Epithelial cell of esophagus (primary cell): ENCODE data around the gene GATA5.

Experiments
- DNase-seq: peaks from one replicate; pipeline ENCODE4 v3.0.0; 2010; ENCODE audit warnings: low read depth
- H3K4me3 ChIP-seq: 2 replicates; pipeline ENCODE4 v1.5.1; 2011; ENCODE audit warnings: mild to moderate bottlenecking, low read length, control low read depth
- TF ChIP-seq, protein P1 (sequence below): IDR thresholded peaks from 2 replicates; pipeline ENCODE4 v1.5.1; 2011; ENCODE audit warnings: low read depth, mild to moderate bottlenecking, low read length, control low read depth, inconsistent platforms; ENCODE audit not compliant: insufficient read depth; ENCODE audit errors: missing control alignments

Gene GATA5

DNA sequence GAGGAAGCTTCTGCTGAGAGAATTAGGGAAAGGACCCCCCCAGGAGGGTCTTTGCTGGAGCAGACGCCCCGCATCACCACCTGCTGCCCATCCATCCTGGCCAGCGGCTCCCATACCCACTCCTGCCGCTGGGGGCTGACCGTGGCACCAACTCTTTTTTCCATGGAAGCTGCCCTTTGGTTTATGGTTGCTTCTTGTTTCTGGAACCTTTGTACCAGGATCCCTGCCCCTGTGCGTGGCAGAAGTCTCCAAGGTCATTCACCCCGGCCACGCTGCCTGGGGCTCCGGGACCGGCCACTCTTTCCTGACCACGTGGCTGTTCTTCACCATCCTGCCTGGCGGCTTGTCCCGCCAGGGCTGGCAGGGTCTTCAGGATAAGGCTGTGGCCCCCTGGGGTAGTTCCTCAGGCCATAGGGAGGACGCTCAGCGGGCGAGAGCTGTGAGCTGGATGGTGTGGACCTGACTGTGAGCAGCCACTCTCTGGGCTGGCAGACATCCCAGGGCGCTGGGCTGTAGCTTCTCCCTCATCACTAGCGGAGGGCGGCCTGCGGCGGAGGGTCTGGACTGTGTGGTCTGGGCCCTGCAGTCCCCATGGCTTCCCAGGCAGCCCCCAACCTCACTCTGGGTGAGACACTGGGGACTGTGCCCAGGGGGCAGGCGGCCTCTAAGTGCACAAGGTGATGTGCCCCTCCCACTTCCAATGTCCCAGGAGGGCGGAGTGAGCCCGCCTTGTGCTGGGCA, 25.7 kb downstream of the GATA5 start:
- no peak for DNase-seq
- no peak overlapping the region for H3K4me3 ChIP-seq
- TF ChIP-seq, protein P1, sequence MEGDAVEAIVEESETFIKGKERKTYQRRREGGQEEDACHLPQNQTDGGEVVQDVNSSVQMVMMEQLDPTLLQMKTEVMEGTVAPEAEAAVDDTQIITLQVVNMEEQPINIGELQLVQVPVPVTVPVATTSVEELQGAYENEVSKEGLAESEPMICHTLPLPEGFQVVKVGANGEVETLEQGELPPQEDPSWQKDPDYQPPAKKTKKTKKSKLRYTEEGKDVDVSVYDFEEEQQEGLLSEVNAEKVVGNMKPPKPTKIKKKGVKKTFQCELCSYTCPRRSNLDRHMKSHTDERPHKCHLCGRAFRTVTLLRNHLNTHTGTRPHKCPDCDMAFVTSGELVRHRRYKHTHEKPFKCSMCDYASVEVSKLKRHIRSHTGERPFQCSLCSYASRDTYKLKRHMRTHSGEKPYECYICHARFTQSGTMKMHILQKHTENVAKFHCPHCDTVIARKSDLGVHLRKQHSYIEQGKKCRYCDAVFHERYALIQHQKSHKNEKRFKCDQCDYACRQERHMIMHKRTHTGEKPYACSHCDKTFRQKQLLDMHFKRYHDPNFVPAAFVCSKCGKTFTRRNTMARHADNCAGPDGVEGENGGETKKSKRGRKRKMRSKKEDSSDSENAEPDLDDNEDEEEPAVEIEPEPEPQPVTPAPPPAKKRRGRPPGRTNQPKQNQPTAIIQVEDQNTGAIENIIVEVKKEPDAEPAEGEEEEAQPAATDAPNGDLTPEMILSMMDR: no peak

DNA sequence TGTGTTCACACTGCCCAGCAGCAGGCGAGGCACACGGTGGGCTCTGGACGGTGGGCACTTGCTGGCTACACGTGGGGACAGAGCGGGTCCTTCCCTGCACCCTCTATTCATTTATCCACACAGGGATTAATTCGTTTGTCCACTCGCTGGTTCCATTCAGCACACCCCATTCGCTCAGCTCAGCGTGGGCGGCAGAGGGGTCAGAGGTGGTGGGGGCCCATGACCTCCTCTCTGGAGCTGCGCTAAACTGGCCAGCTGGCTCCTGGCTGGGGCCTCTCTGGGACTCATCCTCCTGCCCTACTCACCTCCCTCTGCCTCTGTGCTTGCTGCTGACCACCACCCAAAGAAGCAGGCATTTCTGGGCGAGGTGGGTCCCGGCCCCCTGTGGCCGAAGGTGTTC, 27.0 kb downstream of the GATA5 start:
- no peak overlapping the region for H3K4me3 ChIP-seq
- TF ChIP-seq, protein P1: no peak
- DNase-seq: no peak

- H3K4me3 ChIP-seq: no peak overlapping the region
- TF ChIP-seq, protein P1: no peak
- no peak for DNase-seq
These were observed 27.8 kb downstream of the GATA5 start for GRCh38 chr20:62448038-62448437.

- H3K4me3 ChIP-seq: no peak overlapping the region
- TF ChIP-seq, protein P1: no peak
- DNase-seq: no peak
These were observed 28.6 kb downstream of the GATA5 start for GRCh38 chr20:62446888-62447869.

GRCh38 chr20:62446481-62446880, 29.3 kb downstream of the GATA5 start:
- H3K4me3 ChIP-seq: no peak overlapping the region
- DNase-seq: no peak
- TF ChIP-seq, protein P1: no peak

GRCh38 chr20:62445553-62446340, 30.0 kb downstream of the GATA5 start:
- TF ChIP-seq, protein P1: no peak
- no peak for DNase-seq
- no peak overlapping the region for H3K4me3 ChIP-seq
